Panc1 (cell line): ENCODE data around the gene FREM3. TPM values are rescaled to one million over a fixed set of nuclear protein-coding genes. Genes with fewer than 3 reads are reported as not detected.

ENCODE experiments used
- ATAC-seq: fragments of 200-7000 bp; cut with Tn5 transposase; 2 replicates; pipeline ENCODE4 v1.9.1; 2020; ENCODE audit warnings: mild to moderate bottlenecking, moderate library complexity
- BruUV-seq: library from RNA; stranded (reverse); fragments of 400-500 nt; replicated peaks from 2 replicates; lab custom pipeline; 2021; lab: Mats Ljungman, UMichigan
- CTCF ChIA-PET: fragments of 300-600 bp; sonication (Branson Sonifier 250); formaldehyde crosslinking; loops from one replicate; lab custom pipeline; 2022; ENCODE audit warnings: antibody characterized with exemption; lab: Charles Lee
- POLR2A ChIA-PET: fragments of 300-600 bp; sonication (Branson Sonifier 250); formaldehyde crosslinking; loops from one replicate; lab custom pipeline; 2022; ENCODE audit warnings: antibody characterized with exemption; lab: Charles Lee
- DNase-seq: peaks from one replicate; pipeline ENCODE4 v3.0.0-alpha.2; 2010; ENCODE audit warnings: low read depth, low spot score
- H3K27ac ChIP-seq: 2 replicates; pipeline ENCODE4 v1.5.1; 2011; ENCODE audit warnings: mild to moderate bottlenecking, low read length, inconsistent platforms
- H3K27me3 ChIP-seq: fragments of 200-500 bp; sonication (Bioruptor generic); 2 replicates; pipeline ENCODE4 v1.6.0; 2014; ENCODE audit warnings: low read length, inconsistent platforms; ENCODE audit not compliant: control insufficient read depth, insufficient read depth
- H3K36me3 ChIP-seq: fragments of 200-500 bp; sonication (Bioruptor generic); 2 replicates; pipeline ENCODE4 v1.5.1; 2014; ENCODE audit warnings: inconsistent platforms, mild to moderate bottlenecking, low read length, moderate library complexity; ENCODE audit not compliant: control insufficient read depth, insufficient read depth
- H3K4me1 ChIP-seq: 2 replicates; pipeline ENCODE4 v1.5.1; 2011; ENCODE audit warnings: inconsistent platforms, mild to moderate bottlenecking, low read length, moderate library complexity; ENCODE audit not compliant: control insufficient read depth, insufficient read depth
- H3K4me3 ChIP-seq, 2 experiments: 2 replicates each; pipeline ENCODE4 v1.5.1; 2011 to 2012; ENCODE audit warnings: low read depth in 2 of 2, low read length in 2 of 2, mild to moderate bottlenecking in 2 of 2, inconsistent platforms in 1 of 2, moderate library complexity in 1 of 2
- H3K9me3 ChIP-seq: fragments of 200-500 bp; sonication (Bioruptor generic); 2 replicates; pipeline ENCODE4 v1.5.1; 2014; ENCODE audit warnings: low read depth, mild to moderate bottlenecking, inconsistent platforms, low read length, moderate library complexity; ENCODE audit not compliant: control insufficient read depth, insufficient read depth
- POLR2AphosphoS5 ChIP-seq: IDR thresholded peaks from 2 replicates; pipeline ENCODE4 v1.6.1; 2012; ENCODE audit warnings: mild to moderate bottlenecking, low read depth, low read length, moderate library complexity
- SIN3A ChIP-seq: IDR thresholded peaks from 2 replicates; pipeline ENCODE4 v1.6.1; 2012; ENCODE audit warnings: low read depth, mild to moderate bottlenecking, low read length, moderate library complexity, borderline replicate concordance; ENCODE audit not compliant: insufficient read depth
- TCF7L2 ChIP-seq: IDR thresholded peaks from 2 replicates; pipeline ENCODE4 v1.6.1; 2011; ENCODE audit warnings: mild to moderate bottlenecking, low read depth, low read length, inconsistent platforms
- in situ Hi-C: cut with HindIII; loops from 2 replicates; pipeline ENCODE4 v1.10.0; 2016; ENCODE audit warnings: low sequenced_read_pairs, low pct_unique_long_range_greater_than_20kb
- intact Hi-C: fragments of 100-400 bp; cut with micrococcal nuclease; formaldehyde crosslinking; loops from one replicate; pipeline ENCODE4 v1.10.0; 2022; ENCODE audit not compliant: unreplicated experiment
- total RNA-seq: library from RNA; stranded (reverse); gene quantifications from one replicate; pipeline ENCODE4 v1.2.1, GENCODE V29; 2021; ENCODE audit not compliant: unreplicated experiment
- TF ChIP-seq, protein P1 (sequence below), 2 experiments: IDR thresholded peaks; 2 replicates each; pipeline ENCODE4 v1.6.1; 2011 to 2012; ENCODE audit warnings: low read depth in 2 of 2, control low read depth in 1 of 2, low read length in 1 of 2, mild to moderate bottlenecking in 1 of 2, moderate library complexity in 1 of 2; ENCODE audit not compliant: insufficient read depth in 1 of 2
- TF ChIP-seq, protein P2 (sequence below): fragments of 450-650 bp; IDR thresholded peaks from 2 replicates; pipeline ENCODE4 v1.5.1; 2017; ENCODE audit warnings: mild to moderate bottlenecking

Gene FREM3
- total RNA-seq, 1 experiment from 2014 or later: not detected

DNA sequence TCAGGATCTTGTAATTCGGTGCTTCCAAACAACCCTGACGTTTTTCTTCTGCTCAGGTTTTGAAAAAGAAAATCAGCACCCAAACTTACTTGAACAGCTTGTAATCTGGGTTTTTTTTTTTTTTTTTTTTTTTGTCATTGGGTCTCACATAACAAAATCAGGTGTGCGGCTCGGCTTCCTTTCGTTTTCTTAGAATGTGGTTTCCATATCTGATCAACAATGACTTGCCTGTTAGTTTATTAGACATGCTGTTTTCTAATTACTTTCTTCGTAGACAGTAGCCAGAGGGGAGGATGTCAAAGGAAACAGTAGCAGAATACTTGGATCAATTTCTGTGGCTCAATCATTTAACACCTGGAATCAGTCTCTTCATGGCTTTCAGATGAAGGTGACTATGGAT is 890 bp upstream of the FREM3 start:
- BruUV-seq: no TSS peak
- Histone ChIP-seq H3K36me3 (no peaks in the 10 kb centered on the region), H3K27ac (no peak overlapping the region), H3K27me3 (no peaks in the 10 kb centered on the region), H3K4me1 (no peaks in the 10 kb centered on the region), H3K9me3 (no peaks in the 10 kb centered on the region), H3K4me3 (peak overlapping the region in 1 of 2 experiments; percentile 35; a peak in 2 of 4 replicates)
- in situ Hi-C loops: no loop called here
- DNase-seq: no peak
- ChIA-PET POLR2A (interaction anchor here (0.6 kb wide), 1 partner anchor 154 kb away, joined by 8 read pairs; no protein-coding TSS in a partner anchor), CTCF (no interaction called here)
- ATAC-seq: no peak
- TF ChIP-seq, protein P1, sequence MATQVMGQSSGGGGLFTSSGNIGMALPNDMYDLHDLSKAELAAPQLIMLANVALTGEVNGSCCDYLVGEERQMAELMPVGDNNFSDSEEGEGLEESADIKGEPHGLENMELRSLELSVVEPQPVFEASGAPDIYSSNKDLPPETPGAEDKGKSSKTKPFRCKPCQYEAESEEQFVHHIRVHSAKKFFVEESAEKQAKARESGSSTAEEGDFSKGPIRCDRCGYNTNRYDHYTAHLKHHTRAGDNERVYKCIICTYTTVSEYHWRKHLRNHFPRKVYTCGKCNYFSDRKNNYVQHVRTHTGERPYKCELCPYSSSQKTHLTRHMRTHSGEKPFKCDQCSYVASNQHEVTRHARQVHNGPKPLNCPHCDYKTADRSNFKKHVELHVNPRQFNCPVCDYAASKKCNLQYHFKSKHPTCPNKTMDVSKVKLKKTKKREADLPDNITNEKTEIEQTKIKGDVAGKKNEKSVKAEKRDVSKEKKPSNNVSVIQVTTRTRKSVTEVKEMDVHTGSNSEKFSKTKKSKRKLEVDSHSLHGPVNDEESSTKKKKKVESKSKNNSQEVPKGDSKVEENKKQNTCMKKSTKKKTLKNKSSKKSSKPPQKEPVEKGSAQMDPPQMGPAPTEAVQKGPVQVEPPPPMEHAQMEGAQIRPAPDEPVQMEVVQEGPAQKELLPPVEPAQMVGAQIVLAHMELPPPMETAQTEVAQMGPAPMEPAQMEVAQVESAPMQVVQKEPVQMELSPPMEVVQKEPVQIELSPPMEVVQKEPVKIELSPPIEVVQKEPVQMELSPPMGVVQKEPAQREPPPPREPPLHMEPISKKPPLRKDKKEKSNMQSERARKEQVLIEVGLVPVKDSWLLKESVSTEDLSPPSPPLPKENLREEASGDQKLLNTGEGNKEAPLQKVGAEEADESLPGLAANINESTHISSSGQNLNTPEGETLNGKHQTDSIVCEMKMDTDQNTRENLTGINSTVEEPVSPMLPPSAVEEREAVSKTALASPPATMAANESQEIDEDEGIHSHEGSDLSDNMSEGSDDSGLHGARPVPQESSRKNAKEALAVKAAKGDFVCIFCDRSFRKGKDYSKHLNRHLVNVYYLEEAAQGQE (IDR thresholded peaks at IDR 0.05; ENCODE audit: insufficient read depth in 1 of 2, low read depth in 2 of 2, low read length in 1 of 2): no peak
- TF ChIP-seq POLR2AphosphoS5: no peak
- no peak for TF ChIP-seq SIN3A
- TF ChIP-seq TCF7L2: no peak
- TF ChIP-seq, protein P2, sequence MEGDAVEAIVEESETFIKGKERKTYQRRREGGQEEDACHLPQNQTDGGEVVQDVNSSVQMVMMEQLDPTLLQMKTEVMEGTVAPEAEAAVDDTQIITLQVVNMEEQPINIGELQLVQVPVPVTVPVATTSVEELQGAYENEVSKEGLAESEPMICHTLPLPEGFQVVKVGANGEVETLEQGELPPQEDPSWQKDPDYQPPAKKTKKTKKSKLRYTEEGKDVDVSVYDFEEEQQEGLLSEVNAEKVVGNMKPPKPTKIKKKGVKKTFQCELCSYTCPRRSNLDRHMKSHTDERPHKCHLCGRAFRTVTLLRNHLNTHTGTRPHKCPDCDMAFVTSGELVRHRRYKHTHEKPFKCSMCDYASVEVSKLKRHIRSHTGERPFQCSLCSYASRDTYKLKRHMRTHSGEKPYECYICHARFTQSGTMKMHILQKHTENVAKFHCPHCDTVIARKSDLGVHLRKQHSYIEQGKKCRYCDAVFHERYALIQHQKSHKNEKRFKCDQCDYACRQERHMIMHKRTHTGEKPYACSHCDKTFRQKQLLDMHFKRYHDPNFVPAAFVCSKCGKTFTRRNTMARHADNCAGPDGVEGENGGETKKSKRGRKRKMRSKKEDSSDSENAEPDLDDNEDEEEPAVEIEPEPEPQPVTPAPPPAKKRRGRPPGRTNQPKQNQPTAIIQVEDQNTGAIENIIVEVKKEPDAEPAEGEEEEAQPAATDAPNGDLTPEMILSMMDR: no peak
- intact Hi-C loops: no loop called here

DNA sequence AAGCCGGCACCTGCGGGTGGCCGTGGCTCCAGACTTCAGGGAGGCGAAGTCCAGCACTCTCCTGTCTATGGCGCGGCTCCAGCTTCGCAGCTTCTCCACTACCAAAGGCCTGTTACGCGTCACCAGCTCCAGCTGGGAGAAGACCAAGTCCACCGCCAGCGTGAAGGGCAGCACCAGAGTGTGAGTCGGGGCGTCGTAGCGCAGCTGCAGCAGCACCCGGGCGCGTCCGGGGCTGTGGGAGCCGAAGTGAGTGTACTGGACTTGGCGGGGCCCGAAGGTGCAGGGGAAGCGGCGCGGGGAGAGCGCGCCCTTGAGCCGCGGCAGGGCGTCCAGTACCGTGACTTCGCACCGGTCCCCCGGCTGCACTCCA is 444 bp downstream of the FREM3 start:
- ChIA-PET POLR2A (no interaction called here), CTCF (no interaction called here)
- in situ Hi-C loops: no loop called here
- Histone ChIP-seq H3K27ac (no peak overlapping the region), H3K4me3 (no peak overlapping the region; a peak in 1 of 4 replicates), H3K27me3 (no peaks in the 10 kb centered on the region), H3K36me3 (no peaks in the 10 kb centered on the region), H3K4me1 (no peaks in the 10 kb centered on the region), H3K9me3 (no peaks in the 10 kb centered on the region)
- DNase-seq: no peak
- intact Hi-C loops: no loop called here
- ATAC-seq: no peak
- TF ChIP-seq POLR2AphosphoS5: no peak
- BruUV-seq: no TSS peak

DNA sequence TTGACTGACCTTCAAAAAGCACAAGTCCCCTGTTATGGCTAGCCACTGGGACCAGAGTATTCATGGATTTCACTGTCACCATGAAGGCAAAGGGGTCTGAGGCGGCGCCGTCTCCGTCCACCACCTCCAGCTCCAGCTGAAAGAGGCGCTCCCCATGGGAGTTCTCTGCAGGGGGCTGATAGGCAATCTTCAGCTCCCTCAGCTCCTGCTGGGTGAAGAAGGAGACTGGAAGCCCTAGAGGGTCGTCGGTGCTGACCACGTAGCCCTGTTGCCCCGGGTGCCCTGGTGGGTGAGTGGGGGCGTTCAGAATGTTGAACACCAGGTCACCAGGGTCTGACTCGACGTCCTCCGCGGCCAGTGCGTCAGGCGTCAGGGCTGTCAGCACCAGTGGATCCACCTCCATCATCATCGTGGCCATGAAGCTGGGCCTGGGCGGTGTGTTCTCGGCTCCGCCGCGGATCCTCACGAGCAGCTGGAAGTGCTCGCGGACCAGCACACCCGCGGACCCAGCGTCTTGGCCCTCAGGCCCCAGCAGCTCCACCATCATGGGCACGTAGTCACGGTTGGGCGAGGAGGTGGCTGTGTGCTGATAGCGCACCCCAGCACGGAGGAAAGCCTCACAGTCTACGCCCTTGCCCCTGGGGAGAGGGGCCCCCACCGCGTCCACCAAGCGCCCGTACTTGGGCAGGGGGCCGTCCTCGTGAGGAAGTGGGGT is 987 bp downstream of the FREM3 start:
- in situ Hi-C loops: no loop called here
- no peak overlapping the region for H3K4me3 ChIP-seq
- H3K4me1 ChIP-seq: no peaks in the 10 kb centered on the region
- POLR2A ChIA-PET: no interaction called here
- ATAC-seq: no peak
- no peak overlapping the region for H3K27ac ChIP-seq
- DNase-seq: no peak
- intact Hi-C loops: no loop called here
- TF ChIP-seq TCF7L2 (no peak), POLR2AphosphoS5 (no peak), SIN3A (no peak)
- TF ChIP-seq, protein P2: no peak
- TF ChIP-seq, protein P1 (IDR thresholded peaks at IDR 0.05; ENCODE audit: insufficient read depth in 1 of 2, low read depth in 2 of 2, low read length in 1 of 2): no peak
- no peaks in the 10 kb centered on the region for H3K36me3 ChIP-seq
- H3K27me3 ChIP-seq: no peaks in the 10 kb centered on the region
- no TSS peak for BruUV-seq
- CTCF ChIA-PET: no interaction called here
- no peaks in the 10 kb centered on the region for H3K9me3 ChIP-seq
